ENCODE results near the gene CELSR2. TPM values are rescaled to one million over a fixed set of nuclear protein-coding genes. Genes with fewer than 3 reads are reported as not detected.

The CELSR2 gene
- polyA plus RNA-seq, 2 of the 4 experiments (the other 2 are of a cell fraction): 2.5 to 5.9 TPM

- no peak for DNase-seq (ENCODE audit: low read depth in 1 of 2, low spot score in 1 of 2)
- Histone ChIP-seq H3K4me3 (no peak overlapping the region), H3K9me3 (no peaks in the 10 kb centered on the region), H3K4me1 (no peaks in the 10 kb centered on the region; the same call in 2 of the 3 replicates), H3K4me2 (no peak overlapping the region), H3K27ac (no peak overlapping the region)
- CTCF ChIA-PET: interaction anchor here (1.2 to 2.1 kb wide), 2 partner anchors 10 to 132 kb away, joined by 3 to 8 read pairs; no protein-coding TSS in a partner anchor
- WGBS (ENCODE audit: missing lambda C conversion rate): 86% methylated on average over 11 of the region's 11 CpGs
- POLR2A ChIA-PET: no interaction called here
- TF ChIP-seq NFE2L2 (conservative IDR thresholded peaks at IDR 0.05; ENCODE audit: low read length): no peak
- TF ChIP-seq BHLHE40 (IDR thresholded peaks at IDR 0.05; ENCODE audit: low read depth, low read length): no peak
- TF ChIP-seq HOXB5 (CRISPR knock-in tag; IDR thresholded peaks at IDR 0.05): no peak
- TF ChIP-seq TFCP2L1 (CRISPR knock-in tag; IDR thresholded peaks at IDR 0.05): no peak
- TF ChIP-seq ATOH8 (CRISPR knock-in tag; IDR thresholded peaks at IDR 0.05; ENCODE audit: low read depth): no peak
- TF ChIP-seq SMC3 (IDR thresholded peaks at IDR 0.05): no peak
- TF ChIP-seq HOXB13 (CRISPR knock-in tag; IDR thresholded peaks at IDR 0.05; ENCODE audit: low read depth): no peak
- TF ChIP-seq TP53 (CRISPR knock-in tag; IDR thresholded peaks at IDR 0.05): no peak
- TF ChIP-seq RARB (CRISPR knock-in tag; IDR thresholded peaks at IDR 0.05): no peak
- TF ChIP-seq RAD21 (conservative IDR thresholded peaks at IDR 0.05 in 1 of 2, IDR thresholded peaks at IDR 0.05 in 1 of 2): no peak
- no peak for ATAC-seq
- FAIRE-seq: no peak
These were observed 17.6 kb downstream of the CELSR2 start for GRCh38 chr1:109266965-109267364.

- CTCF ChIA-PET: interaction anchor here (0.6 to 2.1 kb wide), 3 partner anchors 14 to 391 kb away, joined by 3 to 8 read pairs (median 3); partner anchors contain the start of gene GPSM2
These were observed 18.5 kb downstream of the CELSR2 start for GRCh38 chr1:109267743-109268300.

GRCh38 chr1:109268431-109269211 is 19.3 kb downstream of the CELSR2 start:
- Histone ChIP-seq H3K4me1 (peaks cover 13% of the 10 kb centered on the region), H3K4me2 (no peak overlapping the region), H3K27ac (no peak overlapping the region), H3K4me3 (no peak overlapping the region), H3K9me3 (no peaks in the 10 kb centered on the region)
- no peak for ATAC-seq
- WGBS (ENCODE audit: missing lambda C conversion rate): 92% methylated on average over 6 of the region's 29 CpGs
- DNase-seq (ENCODE audit: low read depth in 1 of 2, low spot score in 1 of 2): no peak
- no peak for FAIRE-seq
- ChIA-PET POLR2A (no interaction called here), CTCF (interaction anchor here (0.6 to 2.1 kb wide), 8 partner anchors 9 to 264 kb away, joined by 3 to 8 read pairs (median 4); partner anchors contain the start of gene SORT1)
- TF ChIP-seq MAFK (IDR thresholded peaks at IDR 0.05; ENCODE audit: partially characterized antibody): no peak
- no peak for TF ChIP-seq ZNF302 (CRISPR knock-in tag; IDR thresholded peaks at IDR 0.05)
- no peak for TF ChIP-seq PHF8 (IDR thresholded peaks at IDR 0.05; ENCODE audit: borderline replicate concordance, low read depth)
- no peak for TF ChIP-seq POLR2A (IDR thresholded peaks at IDR 0.05; ENCODE audit: low read length)
- no peak for TF ChIP-seq HOXA7 (CRISPR knock-in tag; IDR thresholded peaks at IDR 0.05)
- TF ChIP-seq RCOR1 (IDR thresholded peaks at IDR 0.05; ENCODE audit: low read depth, low read length): no peak
- no peak for TF ChIP-seq ATOH8 (CRISPR knock-in tag; IDR thresholded peaks at IDR 0.05; ENCODE audit: low read depth)
- TF ChIP-seq NFE2L2 (conservative IDR thresholded peaks at IDR 0.05; ENCODE audit: low read length): no peak
- no peak for TF ChIP-seq EHF (CRISPR knock-in tag; IDR thresholded peaks at IDR 0.05)
- TF ChIP-seq PBX3 (IDR thresholded peaks at IDR 0.05): no peak
- TF ChIP-seq KDM5A (IDR thresholded peaks at IDR 0.05): no peak
- no peak for TF ChIP-seq CBX8 (IDR thresholded peaks at IDR 0.05)
- no peak for TF ChIP-seq CTCF (IDR thresholded peaks at IDR 0.05)
- TF ChIP-seq FOSB (CRISPR knock-in tag; IDR thresholded peaks at IDR 0.05): no peak
- TF ChIP-seq RFX5 (IDR thresholded peaks at IDR 0.05): no peak
- no peak for TF ChIP-seq FOXS1 (CRISPR knock-in tag; IDR thresholded peaks at IDR 0.05)
- TF ChIP-seq GATA3 (IDR thresholded peaks at IDR 0.05; ENCODE audit: borderline replicate concordance): no peak

More at GRCh38 chr1:109267743-109268300, 18.5 kb downstream of the CELSR2 start:
- WGBS (ENCODE audit: missing lambda C conversion rate): 87% methylated on average over 5 of the region's 17 CpGs
- peaks cover 5% of the 10 kb centered on the region for H3K4me1 ChIP-seq
- ATAC-seq (no peak), FAIRE-seq (no peak), DNase-seq (ENCODE audit: low read depth in 1 of 2, low spot score in 1 of 2) (no peak)
- H3K4me3 ChIP-seq: no peak overlapping the region
- no peak overlapping the region for H3K4me2 ChIP-seq
- no peaks in the 10 kb centered on the region for H3K9me3 ChIP-seq
- POLR2A ChIA-PET: no interaction called here
- no peak for TF ChIP-seq ESRRA (IDR thresholded peaks at IDR 0.05; ENCODE audit: borderline replicate concordance, low read length)
- TF ChIP-seq RNF2 (IDR thresholded peaks at IDR 0.05; ENCODE audit: borderline replicate concordance, low read depth): no peak
- no peak for TF ChIP-seq ZSCAN20 (CRISPR knock-in tag; IDR thresholded peaks at IDR 0.05)
- TF ChIP-seq HEYL (CRISPR knock-in tag; IDR thresholded peaks at IDR 0.05): no peak
- no peak for TF ChIP-seq BHLHE40 (IDR thresholded peaks at IDR 0.05; ENCODE audit: low read depth, low read length)
- TF ChIP-seq EP300 (IDR thresholded peaks at IDR 0.05): no peak
- TF ChIP-seq JUNB (IDR thresholded peaks at IDR 0.05): no peak
- no peak for TF ChIP-seq KDM5A (IDR thresholded peaks at IDR 0.05)
- no peak for TF ChIP-seq KDM1A (IDR thresholded peaks at IDR 0.05; ENCODE audit: low read depth)
- no peak for TF ChIP-seq NR3C1 (IDR thresholded peaks at IDR 0.05)
- no peak for TF ChIP-seq HDAC2 (IDR thresholded peaks at IDR 0.05)
- no peak for TF ChIP-seq HOXB13 (CRISPR knock-in tag; IDR thresholded peaks at IDR 0.05; ENCODE audit: low read depth)
- no peak for TF ChIP-seq MAFK (IDR thresholded peaks at IDR 0.05; ENCODE audit: partially characterized antibody)
- no peak for TF ChIP-seq GATA3 (IDR thresholded peaks at IDR 0.05; ENCODE audit: borderline replicate concordance)
- TF ChIP-seq PHF8 (IDR thresholded peaks at IDR 0.05; ENCODE audit: borderline replicate concordance, low read depth): no peak
- TF ChIP-seq NFE2L2 (conservative IDR thresholded peaks at IDR 0.05; ENCODE audit: low read length): no peak
- TF ChIP-seq CHD4 (IDR thresholded peaks at IDR 0.05; ENCODE audit: borderline replicate concordance): no peak
- no peak for TF ChIP-seq SREBF2 (IDR thresholded peaks at IDR 0.05)
- no peak for TF ChIP-seq TP53 (CRISPR knock-in tag; IDR thresholded peaks at IDR 0.05)
- H3K27ac ChIP-seq: no peak overlapping the region

All from A549 (cell line).